Loucy (cell line): ENCODE measurements around the gene PCSK5.

ENCODE experiments used
- H2AFZ ChIP-seq: fragments of 200-600 bp; sonication (generic); 2 replicates; pipeline ENCODE4 v1.6.0; 2016; ENCODE audit warnings: antibody characterized with exemption, mild to moderate bottlenecking, low read length, moderate library complexity
- H3F3A ChIP-seq: fragments of 200-600 bp; 2 replicates; pipeline ENCODE4 v1.6.0; 2016; ENCODE audit warnings: antibody characterized with exemption, low read depth, mild to moderate bottlenecking
- H3K27me3 ChIP-seq: fragments of 200-600 bp; sonication (generic); 2 replicates; pipeline ENCODE4 v1.6.1; 2014; ENCODE audit warnings: low read length, mild to moderate bottlenecking; ENCODE audit not compliant: insufficient read depth, poor library complexity, severe bottlenecking
- H3K36me3 ChIP-seq: fragments of 200-600 bp; sonication (generic); 2 replicates; pipeline ENCODE4 v1.6.1; 2016; ENCODE audit warnings: low read length; ENCODE audit not compliant: insufficient read depth
- H3K4me1 ChIP-seq: fragments of 200-600 bp; sonication (generic); 2 replicates; pipeline ENCODE4 v1.5.1; 2014; ENCODE audit warnings: low read length, mild to moderate bottlenecking; ENCODE audit not compliant: insufficient read depth, poor library complexity, severe bottlenecking
- H3K4me2 ChIP-seq: fragments of 200-600 bp; sonication (generic); 2 replicates; pipeline ENCODE4 v1.6.0; 2014; ENCODE audit warnings: antibody characterized with exemption, low read length, low read depth, mild to moderate bottlenecking; ENCODE audit not compliant: poor library complexity, severe bottlenecking
- H3K4me3 ChIP-seq: fragments of 200-600 bp; sonication (generic); 2 replicates; pipeline ENCODE4 v1.5.1; 2014; ENCODE audit warnings: low read length, mild to moderate bottlenecking, mixed read lengths; ENCODE audit not compliant: poor library complexity, severe bottlenecking
- H3K79me2 ChIP-seq: fragments of 200-600 bp; sonication (generic); 2 replicates; pipeline ENCODE4 v1.6.1; 2014; ENCODE audit warnings: low read length; ENCODE audit not compliant: insufficient read depth
- H3K9ac ChIP-seq: fragments of 200-600 bp; sonication (generic); 2 replicates; pipeline ENCODE4 v1.6.0; 2014; ENCODE audit warnings: mild to moderate bottlenecking, low read depth, low read length, moderate library complexity; ENCODE audit not compliant: poor library complexity, severe bottlenecking
- H3K9me2 ChIP-seq: fragments of 200-600 bp; sonication (generic); replicated peaks from 2 replicates; pipeline ENCODE4 v1.6.1; 2016; ENCODE audit warnings: low read depth, low read length, mixed read lengths
- H3K9me3 ChIP-seq: fragments of 200-600 bp; sonication (generic); 2 replicates; pipeline ENCODE4 v1.6.1; 2014; ENCODE audit warnings: mild to moderate bottlenecking, antibody characterized with exemption, low read length, low read depth; ENCODE audit not compliant: insufficient read depth
- H4K20me1 ChIP-seq: fragments of 200-600 bp; sonication (generic); 2 replicates; pipeline ENCODE4 v1.6.0; 2014; ENCODE audit warnings: antibody characterized with exemption, low read length, mild to moderate bottlenecking; ENCODE audit not compliant: insufficient read depth, poor library complexity, severe bottlenecking
- EZH2phosphoT487 ChIP-seq: fragments of 200-600 bp; IDR thresholded peaks from 2 replicates; pipeline ENCODE4 v1.6.1; 2018; ENCODE audit warnings: antibody characterized with exemption, mild to moderate bottlenecking, moderate library complexity, borderline replicate concordance
- TF ChIP-seq, protein P1 (sequence below): fragments of 200-600 bp; sonication (generic); conservative IDR thresholded peaks from 2 replicates; pipeline ENCODE4 v1.5.1; 2014; ENCODE audit warnings: mild to moderate bottlenecking, antibody characterized with exemption, low read length

The PCSK5 gene

DNA sequence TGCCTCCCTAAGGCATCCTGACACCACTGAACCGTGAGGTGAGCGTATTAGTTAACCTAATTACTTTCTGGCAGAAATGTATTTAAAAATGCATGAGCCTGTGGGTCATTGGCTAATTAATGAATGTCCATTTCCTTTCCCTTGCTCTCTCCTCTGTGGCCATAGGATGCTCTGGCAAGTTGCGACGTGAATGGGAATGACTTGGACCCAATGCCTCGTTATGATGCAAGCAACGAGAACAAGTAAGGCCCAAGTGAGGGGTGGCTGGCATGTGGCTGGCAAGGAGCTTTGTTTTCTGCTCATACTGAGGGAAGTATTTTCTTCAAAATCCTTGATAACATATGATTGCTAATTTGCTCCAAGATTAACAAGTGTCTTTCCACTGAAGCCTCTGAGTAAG lies 136.3 kb downstream of the PCSK5 start:
- no peaks in the 10 kb centered on the region for H3K27me3 ChIP-seq
- H3K9me2 ChIP-seq: no peaks in the 10 kb centered on the region
- no peaks in the 10 kb centered on the region for H3K9me3 ChIP-seq
- H3K4me2 ChIP-seq: peak overlapping the region; percentile 60
- peaks cover 56% of the 10 kb centered on the region for H3K4me1 ChIP-seq
- no peaks in the 10 kb centered on the region for H3K79me2 ChIP-seq
- peaks cover 4% of the 10 kb centered on the region; the same call in 1 of the 2 replicates for H3F3A ChIP-seq
- H3K9ac ChIP-seq: no peak overlapping the region
- no peaks in the 10 kb centered on the region for H4K20me1 ChIP-seq
- no peak overlapping the region for H2AFZ ChIP-seq
- peak overlapping the region; percentile 47 for H3K4me3 ChIP-seq
- TF ChIP-seq, protein P1, sequence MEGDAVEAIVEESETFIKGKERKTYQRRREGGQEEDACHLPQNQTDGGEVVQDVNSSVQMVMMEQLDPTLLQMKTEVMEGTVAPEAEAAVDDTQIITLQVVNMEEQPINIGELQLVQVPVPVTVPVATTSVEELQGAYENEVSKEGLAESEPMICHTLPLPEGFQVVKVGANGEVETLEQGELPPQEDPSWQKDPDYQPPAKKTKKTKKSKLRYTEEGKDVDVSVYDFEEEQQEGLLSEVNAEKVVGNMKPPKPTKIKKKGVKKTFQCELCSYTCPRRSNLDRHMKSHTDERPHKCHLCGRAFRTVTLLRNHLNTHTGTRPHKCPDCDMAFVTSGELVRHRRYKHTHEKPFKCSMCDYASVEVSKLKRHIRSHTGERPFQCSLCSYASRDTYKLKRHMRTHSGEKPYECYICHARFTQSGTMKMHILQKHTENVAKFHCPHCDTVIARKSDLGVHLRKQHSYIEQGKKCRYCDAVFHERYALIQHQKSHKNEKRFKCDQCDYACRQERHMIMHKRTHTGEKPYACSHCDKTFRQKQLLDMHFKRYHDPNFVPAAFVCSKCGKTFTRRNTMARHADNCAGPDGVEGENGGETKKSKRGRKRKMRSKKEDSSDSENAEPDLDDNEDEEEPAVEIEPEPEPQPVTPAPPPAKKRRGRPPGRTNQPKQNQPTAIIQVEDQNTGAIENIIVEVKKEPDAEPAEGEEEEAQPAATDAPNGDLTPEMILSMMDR: no peak
- TF ChIP-seq EZH2phosphoT487: no peak
- H3K36me3 ChIP-seq: no peaks in the 10 kb centered on the region

DNA sequence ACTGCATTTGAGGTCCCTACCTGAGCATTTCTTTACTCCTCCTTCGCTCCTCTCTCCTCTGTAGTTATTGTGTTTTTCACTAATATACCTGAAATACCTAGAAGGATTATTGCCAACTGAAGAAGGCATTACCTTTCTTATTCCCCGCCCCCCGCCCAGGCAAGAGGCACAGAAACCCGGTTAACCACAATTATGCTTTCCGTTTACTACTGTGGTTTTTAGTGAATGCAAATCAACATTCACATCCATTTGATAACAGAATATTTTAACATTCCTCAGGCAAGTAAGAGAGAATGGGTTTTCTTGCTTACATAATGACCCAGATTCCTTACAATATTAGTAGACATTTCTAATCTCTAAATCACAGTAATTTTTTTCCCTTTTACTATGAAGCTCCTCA lies 136.9 kb downstream of the PCSK5 start:
- Histone ChIP-seq H3K4me3 (peak overlapping the region; percentile 47), H3K79me2 (no peaks in the 10 kb centered on the region), H3K9ac (peak overlapping the region; percentile 20), H2AFZ (no peak overlapping the region), H3K9me2 (no peaks in the 10 kb centered on the region), H3K4me2 (peak overlapping the region; percentile 60), H3K4me1 (peaks cover 62% of the 10 kb centered on the region), H4K20me1 (no peaks in the 10 kb centered on the region), H3K9me3 (no peaks in the 10 kb centered on the region), H3K27me3 (no peaks in the 10 kb centered on the region), H3K36me3 (no peaks in the 10 kb centered on the region), H3F3A (peaks cover 4% of the 10 kb centered on the region; the same call in 1 of the 2 replicates)
- TF ChIP-seq, protein P1: no peak
- TF ChIP-seq EZH2phosphoT487: no peak

DNA sequence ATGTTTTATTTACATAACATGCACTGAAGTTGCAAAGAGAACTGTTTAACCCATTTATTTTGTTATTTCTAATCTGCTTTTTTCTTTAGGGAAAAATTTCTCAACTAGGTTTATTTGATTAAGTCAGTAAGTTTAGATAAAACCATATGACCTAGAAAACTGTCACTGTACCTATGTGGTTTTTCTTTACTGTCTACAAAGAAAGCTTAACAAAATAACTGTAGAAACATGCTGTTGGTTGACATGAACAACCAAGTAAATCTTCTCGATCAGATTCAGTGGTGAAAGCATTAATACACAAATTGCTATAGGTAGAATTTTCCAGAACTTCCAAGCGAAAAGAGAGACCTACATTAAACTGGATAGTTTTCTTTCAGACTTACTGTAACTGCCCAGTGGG lies 137.4 kb downstream of the PCSK5 start:
- Histone ChIP-seq H2AFZ (no peak overlapping the region; the same call in 1 of the 2 replicates), H3K9me2 (no peaks in the 10 kb centered on the region), H3K9ac (peak overlapping the region; percentile 20), H3K9me3 (no peaks in the 10 kb centered on the region), H3K27me3 (no peaks in the 10 kb centered on the region), H3F3A (peaks cover 4% of the 10 kb centered on the region; the same call in 1 of the 2 replicates), H3K4me1 (peaks cover 66% of the 10 kb centered on the region), H4K20me1 (no peaks in the 10 kb centered on the region), H3K4me3 (peak overlapping the region; percentile 47), H3K79me2 (no peaks in the 10 kb centered on the region), H3K36me3 (no peaks in the 10 kb centered on the region), H3K4me2 (peak overlapping the region; percentile 60)
- no peak for TF ChIP-seq EZH2phosphoT487
- TF ChIP-seq, protein P1: no peak
